Ovary (tissue), 9 donors: ENCODE measurements around the gene NKX2-3. TPM values are rescaled to one million over a fixed set of nuclear protein-coding genes. Genes with fewer than 3 reads are reported as not detected.

Source experiments
- DNase-seq, 5 donors: peaks; one replicate each; pipeline ENCODE4 v3.0.0-alpha.2; 2019 to 2020
- H3K27ac ChIP-seq, 2 donors: fragments of 200-600 bp; one replicate each; pipeline versions ENCODE4 v1.5.1 to v1.8.0; 2019 to 2022
- H3K27me3 ChIP-seq: fragments of 200-600 bp; one replicate; pipeline ENCODE4 v1.8.0; 2022
- H3K36me3 ChIP-seq: fragments of 200-600 bp; sonication (generic); one replicate; pipeline ENCODE4 v1.5.1; 2019
- H3K4me1 ChIP-seq: one replicate; pipeline ENCODE4 v1.8.1; 2013; ENCODE audit warnings: mild to moderate bottlenecking, moderate library complexity; ENCODE audit not compliant: insufficient read depth
- H3K4me3 ChIP-seq: fragments of 200-600 bp; sonication (generic); one replicate; pipeline ENCODE4 v1.5.1; 2017
- H3K9me3 ChIP-seq, 2 donors: fragments of 200-600 bp in 1 of 2; sonication (generic) in 1 of 2; one replicate each; pipeline versions ENCODE4 v1.5.1 to v1.8.1; 2013 to 2019; ENCODE audit warnings: mild to moderate bottlenecking in 1 of 2, moderate library complexity in 1 of 2
- CTCF ChIP-seq, 3 donors: fragments of 450-650 bp in 2 of 3; fragments of 200-600 bp in 1 of 3; IDR thresholded peaks; one replicate each; pipeline versions ENCODE4 v1.5.1 to v1.8.0; 2016 to 2022; ENCODE audit warnings: antibody characterized with exemption in 3 of 3, mild to moderate bottlenecking in 1 of 3
- EP300 ChIP-seq: sonication (generic); formaldehyde crosslinking; IDR thresholded peaks from one replicate; pipeline ENCODE4 v1.6.1; 2017; ENCODE audit warnings: antibody characterized with exemption
- POLR2A ChIP-seq: fragments of 450-650 bp; IDR thresholded peaks from one replicate; pipeline ENCODE4 v1.6.1; 2017; ENCODE audit warnings: antibody characterized with exemption, mild to moderate bottlenecking, moderate library complexity
- WGBS, 3 donors: extraction: QIAGEN DNeasy Blood & Tissue Kit in 1 of 3; methylation state at CpG; one replicate each; pipeline versions ENCODE4 v1.1.5 to v1.1.7; 2013 to 2017; 5-methylcytosine and 5-hydroxymethylcytosine counted together
- intact Hi-C, 4 donors: fragments of 100-400 bp; cut with DNase I; formaldehyde crosslinking; loops; one replicate each; pipeline versions ENCODE4 v1.11.0 to v1.15.1; 2022 to 2023
- polyA plus RNA-seq, 2 donors: library from polyadenylated mRNA; stranded (reverse); fragments of 200-250 nt in 1 of 2; fragments of 350-450 nt in 1 of 2; fragmentation: Illumina TruSeq in 1 of 2; extraction: RNeasy Lipid Tissue Mini Kit (QIAGEN cat#74804) in 1 of 2; gene quantifications; one replicate each; pipeline ENCODE4 v1.2.3, GENCODE V29; 2013 to 2014
- total RNA-seq, 7 donors: library from RNA; depleted of rRNA in 2 of 7; stranded (reverse); fragments of >200 nt in 2 of 7; fragmentation: NEBNext Ultra II Directional in 3 of 7; extraction: Animal tissue kit (Norgen Biotek cat#: 25700) in 3 of 7; gene quantifications; one replicate each; pipeline versions ENCODE4 v1.1.0 to v1.2.4, GENCODE V29; 2016 to 2023
- donor health status: DM: no; HTN: no; CAD: no; lungs with moderate emphysema.
- donor health status: DM: no; HTN: no; CAD: no.
- donor health status: Bipolar disorder and iron deficiency.
- donor health status: DM: yes; HTN: yes; CAD: no.
- donor health status: DM: no; HTN: no; CAD: no.
- donor health status: DM: yes; HTN: yes; CAD: no.

NKX2-3 gene
- total and polyA plus RNA-seq, 9 donors = 0.07 to 0.18 (median 0.12) TPM; not detected in 6

GRCh38 chr10:99582255-99582770 lies 49.6 kb downstream of the NKX2-3 start:
- no peaks in the 10 kb centered on the region for H3K9me3 ChIP-seq

GRCh38 chr10:99583687-99584086 lies 50.9 kb downstream of the NKX2-3 start:
- intact Hi-C loops = no loop called here
- TF ChIP-seq CTCF (IDR thresholded peaks at IDR 0.05) (no peak), POLR2A (no peak), EP300 (no peak)
- Histone ChIP-seq H3K4me3 (no peak overlapping the region), H3K36me3 (no peaks in the 10 kb centered on the region), H3K27me3 (no peaks in the 10 kb centered on the region), H3K9me3 (no peaks in the 10 kb centered on the region), H3K4me1 (no peaks in the 10 kb centered on the region), H3K27ac (no peak overlapping the region)
- no peak for DNase-seq
- 66 to 73% (median 67%) methylated on average over 8 of the region's 8 CpGs for WGBS, 3 donors

More at GRCh38 chr10:99582255-99582770, 49.6 kb downstream of the NKX2-3 start:
- no peak overlapping the region for H3K4me3 ChIP-seq
- intact Hi-C loops = no loop called here
- no peaks in the 10 kb centered on the region for H3K4me1 ChIP-seq
- no peak overlapping the region for H3K27ac ChIP-seq
- DNase-seq = no peak
- TF ChIP-seq EP300 = no peak
- TF ChIP-seq POLR2A = no peak
- no peak for TF ChIP-seq CTCF (IDR thresholded peaks at IDR 0.05)
- H3K27me3 ChIP-seq = no peaks in the 10 kb centered on the region
- WGBS, 3 donors = 72 to 77% (median 76%) methylated on average over 6 of the region's 6 CpGs
- no peaks in the 10 kb centered on the region for H3K36me3 ChIP-seq

Other genes starting within 250 kb of the NKX2-3 start
- gene CNNM1, start 203.6 kb upstream of the NKX2-3 start, total RNA-seq = 1 to 10 TPM; 1.0 to 3.9 (median 2.4) TPM
- 1 to 10 TPM; 1.2 to 3.2 TPM for gene CNNM1, start 203.6 kb upstream of the NKX2-3 start, polyA plus RNA-seq
- 10 to 100 TPM; 12.5 to 80.4 (median 18.2) TPM for gene GOT1, start 102.3 kb upstream of the NKX2-3 start, total RNA-seq
- gene GOT1, start 102.3 kb upstream of the NKX2-3 start, polyA plus RNA-seq = 10 to 100 TPM; 15.2 to 47.0 TPM
- gene SLC25A28, start 87.5 kb downstream of the NKX2-3 start, total RNA-seq = 10 to 100 TPM; 19.6 to 47.1 (median 42.9) TPM
- gene SLC25A28, start 87.5 kb downstream of the NKX2-3 start, polyA plus RNA-seq = 10 to 100 TPM; 54.7 to 86.1 TPM
- gene ENTPD7, start 126.6 kb downstream of the NKX2-3 start, total RNA-seq = 1 to 10 TPM; 2.1 to 7.6 (median 5.3) TPM
- gene ENTPD7, start 126.6 kb downstream of the NKX2-3 start, polyA plus RNA-seq = 1 to 10 TPM; 1.1 to 8.8 TPM
- gene COX15, start 199.2 kb downstream of the NKX2-3 start, total RNA-seq = 10 to 100 TPM; 25.2 to 39.7 (median 36.5) TPM
- gene COX15, start 199.2 kb downstream of the NKX2-3 start, polyA plus RNA-seq = 10 to 100 TPM; 19.1 to 40.6 TPM
- gene CUTC, start 199.3 kb downstream of the NKX2-3 start, total RNA-seq = 10 to 100 TPM; 12.4 to 15.0 (median 13.9) TPM
- gene CUTC, start 199.3 kb downstream of the NKX2-3 start, polyA plus RNA-seq = 10 to 100 TPM; 16.4 to 20.6 TPM
- gene ABCC2, start 249.7 kb downstream of the NKX2-3 start, total RNA-seq = 1 to 10 TPM in 4 of 7 donors, under 1 TPM in 3; 0.38 to 1.8 (median 1.1) TPM
- under 1 TPM; 0.22 to 0.63 TPM for gene ABCC2, start 249.7 kb downstream of the NKX2-3 start, polyA plus RNA-seq